Left lung (tissue), 10 donors: ENCODE data around the gene NFIX. TPM values are rescaled to one million over a fixed set of nuclear protein-coding genes. Genes with fewer than 3 reads are reported as not detected.

Source experiments
- ATAC-seq: fragments of 200-7000 bp; cut with Tn5 transposase; one replicate; pipeline ENCODE4 v1.9.1; 2020; ENCODE audit warnings: moderate library complexity
- DNase-seq, 4 donors: peaks; one replicate each; pipeline ENCODE4 v3.0.0-alpha.2; 2013 to 2020
- H3K27ac ChIP-seq, 2 donors: fragments of 200-600 bp; sonication (generic) in 1 of 2; one replicate each; pipeline versions ENCODE4 v1.5.0 to v1.8.0; 2020 to 2021
- H3K27me3 ChIP-seq, 2 donors: fragments of 200-600 bp; sonication (generic) in 1 of 2; one replicate each; pipeline versions ENCODE4 v1.5.0 to v1.8.0; 2020 to 2021
- H3K36me3 ChIP-seq, 2 donors: fragments of 200-600 bp; sonication (generic) in 1 of 2; one replicate each; pipeline versions ENCODE4 v1.5.0 to v1.8.0; 2020 to 2021
- H3K4me1 ChIP-seq, 2 donors: fragments of 200-600 bp; one replicate each; pipeline ENCODE4 v1.8.0; 2021
- H3K4me3 ChIP-seq, 2 donors: fragments of 200-600 bp; sonication (generic) in 1 of 2; one replicate each; pipeline versions ENCODE4 v1.5.0 to v1.8.0; 2020 to 2021; ENCODE audit warnings: mild to moderate bottlenecking in 1 of 2
- H3K9me3 ChIP-seq, 2 donors: fragments of 200-600 bp; sonication (generic) in 1 of 2; one replicate each; pipeline versions ENCODE4 v1.5.0 to v1.8.0; 2020 to 2021
- intact Hi-C, 2 donors: fragments of 100-400 bp; cut with DNase I; formaldehyde crosslinking; loops; one replicate each; pipeline versions ENCODE4 v1.11.2 to v1.14.2; 2022
- polyA plus RNA-seq, 6 donors: library from polyadenylated mRNA; unstranded; fragments of 120-200 nt; gene quantifications; one replicate each; pipeline ENCODE4 v1.2.1, GENCODE V29; 2013; ENCODE audit not compliant: insufficient read length in 6 of 6
- total RNA-seq, 2 donors: library from RNA; stranded (reverse); fragmentation: NEBNext Ultra II Directional; extraction: Animal tissue kit (Norgen Biotek cat#: 25700); gene quantifications; one replicate each; pipeline ENCODE4 v1.2.1, GENCODE V29; 2021
- TF ChIP-seq, protein P1 (sequence below), 2 donors: fragments of 200-600 bp; sonication (generic) in 1 of 2; IDR thresholded peaks; one replicate each; pipeline versions ENCODE4 v1.5.0 to v1.8.0; 2021; ENCODE audit warnings: antibody characterized with exemption in 2 of 2
- donor health status: DM: no; HTN: yes; CAD: no.
- donor health status: DM: no; HTN: no; CAD: no.

Gene NFIX
- total and polyA plus RNA-seq, 8 donors = 92.6 to 237 (median 123) TPM

GRCh38 chr19:13053761-13054625, 58.7 kb downstream of the NFIX start:
- Histone ChIP-seq H3K36me3 (no peaks in the 10 kb centered on the region), H3K27ac (peak overlapping the region; percentile 86 to 96), H3K4me3 (no peak overlapping the region), H3K4me1 (peaks cover 82 to 83% of the 10 kb centered on the region in 2 donors), H3K27me3 (no peaks in the 10 kb centered on the region), H3K9me3 (no peaks in the 10 kb centered on the region)
- TF ChIP-seq, protein P1, sequence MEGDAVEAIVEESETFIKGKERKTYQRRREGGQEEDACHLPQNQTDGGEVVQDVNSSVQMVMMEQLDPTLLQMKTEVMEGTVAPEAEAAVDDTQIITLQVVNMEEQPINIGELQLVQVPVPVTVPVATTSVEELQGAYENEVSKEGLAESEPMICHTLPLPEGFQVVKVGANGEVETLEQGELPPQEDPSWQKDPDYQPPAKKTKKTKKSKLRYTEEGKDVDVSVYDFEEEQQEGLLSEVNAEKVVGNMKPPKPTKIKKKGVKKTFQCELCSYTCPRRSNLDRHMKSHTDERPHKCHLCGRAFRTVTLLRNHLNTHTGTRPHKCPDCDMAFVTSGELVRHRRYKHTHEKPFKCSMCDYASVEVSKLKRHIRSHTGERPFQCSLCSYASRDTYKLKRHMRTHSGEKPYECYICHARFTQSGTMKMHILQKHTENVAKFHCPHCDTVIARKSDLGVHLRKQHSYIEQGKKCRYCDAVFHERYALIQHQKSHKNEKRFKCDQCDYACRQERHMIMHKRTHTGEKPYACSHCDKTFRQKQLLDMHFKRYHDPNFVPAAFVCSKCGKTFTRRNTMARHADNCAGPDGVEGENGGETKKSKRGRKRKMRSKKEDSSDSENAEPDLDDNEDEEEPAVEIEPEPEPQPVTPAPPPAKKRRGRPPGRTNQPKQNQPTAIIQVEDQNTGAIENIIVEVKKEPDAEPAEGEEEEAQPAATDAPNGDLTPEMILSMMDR (IDR thresholded peaks at IDR 0.05) = no peak
- DNase-seq (peak; percentile 68 to 91 (median 84)), ATAC-seq (peak; percentile 27)
- intact Hi-C loops = loop anchor here in 1 of 2 donors (10.0 kb wide), 1 partner anchor 59 kb away; the partner anchor contains the start of gene NFIX

DNA sequence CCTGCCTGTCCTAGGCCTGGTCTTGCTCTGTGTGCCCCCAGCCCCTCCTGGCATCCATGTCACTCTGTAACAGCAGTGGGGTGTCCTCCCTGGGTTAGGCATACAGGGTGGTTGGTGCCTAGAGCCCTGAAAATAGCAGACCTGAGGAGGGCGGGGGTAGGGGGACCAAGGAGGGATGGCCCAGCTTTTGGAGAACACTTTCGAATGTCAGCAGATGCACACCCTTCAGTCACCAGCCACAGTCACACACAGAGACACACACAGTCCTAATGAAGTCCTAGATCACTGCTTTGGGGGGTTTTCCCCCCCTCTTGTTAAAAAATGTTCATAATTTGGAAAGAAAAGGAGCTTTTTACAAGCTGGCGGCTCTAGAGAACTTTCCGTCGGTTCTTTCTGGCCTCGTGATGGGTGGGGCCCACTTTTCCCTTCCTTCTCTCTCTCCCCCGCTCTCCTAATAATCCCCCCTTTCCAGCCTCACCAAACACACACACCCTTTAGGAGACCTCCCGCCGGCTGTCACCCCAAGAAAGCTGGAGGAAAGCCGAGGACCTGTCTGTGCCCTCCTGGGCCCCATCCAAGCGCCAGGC, 59.4 kb downstream of the NFIX start:
- DNase-seq = no peak
- Histone ChIP-seq H3K27ac (peak overlapping the region; percentile 86 to 96), H3K9me3 (no peaks in the 10 kb centered on the region), H3K27me3 (no peaks in the 10 kb centered on the region), H3K4me1 (peaks cover 88% of the 10 kb centered on the region in 2 donors), H3K4me3 (no peak overlapping the region), H3K36me3 (no peaks in the 10 kb centered on the region)
- ATAC-seq = peak; percentile 0
- intact Hi-C loops = loop anchor here in 1 of 2 donors (10.0 kb wide), 1 partner anchor 60 kb away; the partner anchor contains the start of gene NFIX
- TF ChIP-seq, protein P1 (IDR thresholded peaks at IDR 0.05) = no peak

- Histone ChIP-seq H3K4me3 (no peak overlapping the region), H3K27ac (peak overlapping the region; percentile 86 to 96), H3K36me3 (no peaks in the 10 kb centered on the region), H3K9me3 (no peaks in the 10 kb centered on the region), H3K27me3 (peaks cover 0 to 5% of the 10 kb centered on the region in 2 donors), H3K4me1 (peaks cover 95% of the 10 kb centered on the region in 2 donors)
- intact Hi-C loops = loop anchor here in 1 of 2 donors (10.0 kb wide), 1 partner anchor 61 kb away; the partner anchor contains the start of gene NFIX
- TF ChIP-seq, protein P1 (IDR thresholded peaks at IDR 0.05) = no peak
- peak; percentile 58 for ATAC-seq
- DNase-seq = peak; percentile 75 to 91 (median 87)
These were observed 60.2 kb downstream of the NFIX start for GRCh38 chr19:13055213-13056051.

DNA sequence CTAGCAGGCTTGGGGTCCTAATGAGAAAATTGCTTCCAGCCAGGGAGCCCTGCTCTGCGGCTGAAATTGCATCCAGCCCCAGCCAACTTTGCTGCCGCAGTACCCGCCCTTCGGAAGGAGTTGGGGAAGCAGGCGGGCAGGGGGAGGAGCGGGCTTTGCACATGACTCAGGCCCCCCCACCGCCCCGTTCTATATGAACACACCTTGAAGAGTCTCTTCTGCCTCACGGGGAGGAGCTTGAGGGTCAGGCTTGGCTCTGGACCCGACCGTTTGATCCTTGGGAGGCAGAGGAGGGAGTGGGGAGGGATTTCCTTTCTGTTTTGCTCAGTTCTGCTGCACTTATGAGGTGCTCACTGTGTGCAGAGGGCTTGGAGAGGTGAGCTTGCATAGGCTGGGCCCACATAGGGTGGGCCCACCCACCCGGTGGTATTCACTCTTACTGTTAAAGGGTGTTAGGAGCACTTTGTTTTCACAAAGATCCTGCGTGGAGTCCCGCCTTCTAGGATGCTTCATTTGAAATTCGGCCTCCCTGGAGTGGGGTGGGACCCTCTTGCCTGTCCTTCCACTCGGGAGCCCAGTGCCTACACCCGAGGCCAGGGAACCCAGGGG, 60.9 kb downstream of the NFIX start:
- Histone ChIP-seq H3K9me3 (no peaks in the 10 kb centered on the region), H3K27ac (peak overlapping the region; percentile 86 to 96), H3K36me3 (no peaks in the 10 kb centered on the region), H3K4me1 (peaks cover 96 to 99% of the 10 kb centered on the region in 2 donors), H3K27me3 (peaks cover 0 to 11% of the 10 kb centered on the region in 2 donors), H3K4me3 (no peak overlapping the region)
- TF ChIP-seq, protein P1 (IDR thresholded peaks at IDR 0.05) = no peak
- intact Hi-C loops = loop anchor here in 1 of 2 donors (10.0 kb wide), 1 partner anchor 61 kb away; the partner anchor contains the start of gene NFIX
- ATAC-seq (peak; percentile 56), DNase-seq (peak in 3 of 4 donors; percentile 86 to 90 (median 87))
